GM06990 (cell line): ENCODE results near the gene TMED6.

Source experiments
- DNase-seq: peaks from one replicate; pipeline ENCODE4 v3.0.0-alpha.2; 2011; ENCODE audit not compliant: insufficient read length; ENCODE audit errors: extremely low read depth
- H3K27me3 ChIP-seq: replicated peaks from 2 replicates; pipeline ENCODE4 v1.6.0; 2011; ENCODE audit warnings: low read length; ENCODE audit not compliant: control insufficient read depth, insufficient read depth
- H3K36me3 ChIP-seq: 2 replicates; pipeline ENCODE4 v1.5.1; 2011; ENCODE audit warnings: low read length; ENCODE audit not compliant: control insufficient read depth, insufficient read depth
- H3K4me3 ChIP-seq: replicated peaks from 2 replicates; pipeline ENCODE4 v1.5.1; 2011; ENCODE audit warnings: low read depth, mild to moderate bottlenecking, control low read depth, low read length
- CTCF ChIP-seq: IDR thresholded peaks from 2 replicates; pipeline ENCODE4 v1.5.1; 2011; ENCODE audit warnings: low read length, control low read depth, mild to moderate bottlenecking, inconsistent platforms; ENCODE audit not compliant: insufficient read depth, poor library complexity, severe bottlenecking

The TMED6 gene

DNA sequence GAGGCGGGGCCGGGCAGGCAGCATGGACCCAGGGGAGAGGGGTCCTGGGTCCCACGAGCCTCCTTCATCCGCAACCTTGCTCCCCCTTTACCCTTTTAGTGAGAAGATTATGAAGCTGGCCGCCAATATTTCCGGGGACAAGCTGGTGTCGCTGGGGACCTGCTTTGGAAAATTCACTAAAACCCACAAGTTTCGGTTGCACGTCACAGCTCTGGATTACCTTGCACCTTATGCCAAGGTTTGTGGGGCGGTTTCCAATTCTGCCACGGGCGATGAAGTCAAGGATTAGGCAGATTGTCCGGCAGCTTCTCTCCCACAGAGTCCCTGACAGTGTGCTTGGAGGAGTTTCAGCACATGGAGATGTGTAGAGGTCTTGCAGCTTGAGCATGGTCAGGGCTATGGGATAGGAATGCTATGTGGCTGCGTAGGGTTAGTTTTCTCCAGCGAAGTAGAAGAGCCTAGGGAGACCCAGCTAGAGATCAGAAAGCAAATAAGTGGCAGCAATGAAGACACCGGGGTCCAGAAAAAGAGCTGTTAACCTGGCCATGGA, 11.4 kb downstream of the TMED6 start:
- peak overlapping the region; percentile 97 for H3K4me3 ChIP-seq
- H3K27me3 ChIP-seq = no peaks in the 10 kb centered on the region
- TF ChIP-seq CTCF = no peak
- peaks cover 3% of the 10 kb centered on the region for H3K36me3 ChIP-seq
- DNase-seq = no peak

GRCh38 chr16:69339289-69340094, 12.1 kb downstream of the TMED6 start, which contains the start of the genes COG8 and NIP7:
Gene COG8, minus strand, starts transcription at chr16:69339564. Its CDS starts 12 bp downstream, at chr16:69339552.
Gene NIP7, plus strand, starts transcription at chr16:69339772. Its CDS starts 58 bp downstream, at chr16:69339830.
- Histone ChIP-seq H3K4me3 (peak within 1 kb of the TSS; percentile 97), H3K27me3 (no peaks in the 10 kb centered on the region), H3K36me3 (peaks cover 9% of the 10 kb centered on the region)
- peak; percentile 76 for TF ChIP-seq CTCF
- DNase-seq = peak; percentile 91

- no peak for DNase-seq
- Histone ChIP-seq H3K4me3 (peak overlapping the region; percentile 97), H3K27me3 (no peaks in the 10 kb centered on the region), H3K36me3 (peaks cover 10% of the 10 kb centered on the region)
- TF ChIP-seq CTCF = no peak
These were observed 12.9 kb downstream of the TMED6 start for GRCh38 chr16:69338557-69339288.

- peaks cover 10% of the 10 kb centered on the region for H3K36me3 ChIP-seq
- H3K4me3 ChIP-seq = no peak overlapping the region
- no peak for TF ChIP-seq CTCF
- DNase-seq = no peak
- H3K27me3 ChIP-seq = no peaks in the 10 kb centered on the region
These were observed 16.9 kb downstream of the TMED6 start for GRCh38 chr16:69334696-69335095.

- Histone ChIP-seq H3K27me3 (no peaks in the 10 kb centered on the region), H3K36me3 (peaks cover 22% of the 10 kb centered on the region), H3K4me3 (peak within 1 kb of the TSS; percentile 94)
- peak; percentile 92 for DNase-seq
- no peak for TF ChIP-seq CTCF
These were observed 21.1 kb downstream of the TMED6 start, which contains the start of gene PDF for GRCh38 chr16:69330286-69331109. Gene PDF, minus strand, starts transcription at chr16:69330588. Its CDS starts 18 bp downstream, at chr16:69330570.
